Calu3 (cell line): ENCODE measurements around the gene PJA1. TPM values are rescaled to one million over a fixed set of nuclear protein-coding genes. Genes with fewer than 3 reads are reported as not detected.

Experiments
- BruUV-seq: library from RNA; stranded (reverse); fragments of 400-500 nt; replicated peaks from 2 replicates; lab custom pipeline; 2021; lab: Mats Ljungman, UMichigan
- CTCF ChIA-PET: fragments of 300-600 bp; sonication (Branson Sonifier 250); formaldehyde crosslinking; loops from one replicate; lab custom pipeline; 2022; ENCODE audit warnings: antibody characterized with exemption; lab: Charles Lee
- DNase-seq: peaks from one replicate; pipeline ENCODE4 v3.0.0; 2022
- H3K27ac Mint-ChIP-seq: one replicate; pipeline ENCODE4 v1.8.0; 2022; ENCODE audit warnings: mixed read lengths; ENCODE audit not compliant: unreplicated experiment
- H3K27me3 Mint-ChIP-seq: one replicate; pipeline ENCODE4 v1.8.0; 2022; ENCODE audit warnings: mixed read lengths; ENCODE audit not compliant: unreplicated experiment
- H3K36me3 Mint-ChIP-seq: one replicate; pipeline ENCODE4 v1.8.0; 2022; ENCODE audit warnings: mild to moderate bottlenecking, moderate library complexity, mixed read lengths; ENCODE audit not compliant: insufficient read depth, unreplicated experiment
- H3K4me1 Mint-ChIP-seq: one replicate; pipeline ENCODE4 v1.8.0; 2022; ENCODE audit warnings: mild to moderate bottlenecking, low read depth, mixed read lengths; ENCODE audit not compliant: unreplicated experiment
- H3K4me3 Mint-ChIP-seq: one replicate; pipeline ENCODE4 v1.8.0; 2022; ENCODE audit warnings: mild to moderate bottlenecking, low read depth, moderate library complexity, mixed read lengths; ENCODE audit not compliant: unreplicated experiment
- H3K9me3 Mint-ChIP-seq: one replicate; pipeline ENCODE4 v1.8.0; 2022; ENCODE audit warnings: low read depth, mixed read lengths; ENCODE audit not compliant: unreplicated experiment
- CTCF ChIP-seq: fragments of 200-600 bp; IDR thresholded peaks from one replicate; pipeline ENCODE4 v1.8.0; 2022; ENCODE audit warnings: antibody characterized with exemption; ENCODE audit not compliant: unreplicated experiment
- intact Hi-C: fragments of 100-400 bp; cut with micrococcal nuclease; formaldehyde crosslinking; loops from one replicate; pipeline ENCODE4 v1.10.0; 2022; ENCODE audit not compliant: unreplicated experiment
- total RNA-seq: library from RNA; stranded (reverse); gene quantifications from 2 replicates; pipeline ENCODE4 v1.2.3, GENCODE V29; 2022

PJA1 gene
- total RNA-seq, 1 experiment from 2014 or later: 45.6 TPM

- Mint-ChIP-seq H3K4me3 (no peak overlapping the region), H3K27ac (no peak overlapping the region), H3K9me3 (no peaks in the 10 kb centered on the region), H3K36me3 (no peaks in the 10 kb centered on the region), H3K27me3 (peaks cover 12% of the 10 kb centered on the region), H3K4me1 (no peaks in the 10 kb centered on the region)
- DNase-seq: no peak
- intact Hi-C loops: no loop called here
- BruUV-seq: no TSS peak
- TF ChIP-seq CTCF: no peak
- CTCF ChIA-PET: no interaction called here
Measured at GRCh38 chrX:69127466-69127865, 37.8 kb downstream of the PJA1 start.

GRCh38 chrX:69126642-69127041, 38.6 kb downstream of the PJA1 start:
- Mint-ChIP-seq H3K27me3 (peaks cover 19% of the 10 kb centered on the region), H3K4me1 (no peaks in the 10 kb centered on the region), H3K4me3 (no peak overlapping the region), H3K9me3 (no peaks in the 10 kb centered on the region), H3K36me3 (no peaks in the 10 kb centered on the region), H3K27ac (no peak overlapping the region)
- BruUV-seq: no TSS peak
- no peak for DNase-seq
- TF ChIP-seq CTCF: no peak
- intact Hi-C loops: no loop called here
- CTCF ChIA-PET: no interaction called here

GRCh38 chrX:69125094-69125493, 40.2 kb downstream of the PJA1 start:
- no peak for DNase-seq
- H3K9me3 Mint-ChIP-seq: no peaks in the 10 kb centered on the region
- TF ChIP-seq CTCF: no peak
- BruUV-seq: no TSS peak
- H3K36me3 Mint-ChIP-seq: no peaks in the 10 kb centered on the region
- no peaks in the 10 kb centered on the region for H3K4me1 Mint-ChIP-seq
- CTCF ChIA-PET: no interaction called here
- H3K27me3 Mint-ChIP-seq: peaks cover 19% of the 10 kb centered on the region
- H3K4me3 Mint-ChIP-seq: no peak overlapping the region
- no peak overlapping the region for H3K27ac Mint-ChIP-seq
- intact Hi-C loops: no loop called here

- no peak overlapping the region for H3K27ac Mint-ChIP-seq
- peaks cover 19% of the 10 kb centered on the region for H3K27me3 Mint-ChIP-seq
Measured at GRCh38 chrX:69124108-69124507, 41.1 kb downstream of the PJA1 start.

More at GRCh38 chrX:69124108-69124507, 41.1 kb downstream of the PJA1 start:
- intact Hi-C loops: no loop called here
- Mint-ChIP-seq H3K4me1 (no peaks in the 10 kb centered on the region), H3K4me3 (no peak overlapping the region), H3K9me3 (no peaks in the 10 kb centered on the region), H3K36me3 (no peaks in the 10 kb centered on the region)
- no peak for DNase-seq
- CTCF ChIA-PET: no interaction called here
- no TSS peak for BruUV-seq
- TF ChIP-seq CTCF: no peak
